HepG2 (cell line): Measurements from ENCODE around the gene SLC7A6OS. TPM values are rescaled to one million over a fixed set of nuclear protein-coding genes. Genes with fewer than 3 reads are reported as not detected.

Source experiments
- ATAC-seq: fragments of 200-7000 bp; cut with Tn5 transposase; 3 replicates; pipeline ENCODE4 v1.9.1; 2020; ENCODE audit warnings: mild to moderate bottlenecking, moderate library complexity
- BruUV-seq: library from RNA; stranded (reverse); fragments of 400-500 nt; replicated peaks from 2 replicates; lab custom pipeline; 2021; lab: Mats Ljungman, UMichigan
- CTCF ChIA-PET: fragments of 300-600 bp; formaldehyde crosslinking; extraction: SDS; loops from one replicate; lab custom pipeline; 2021; ENCODE audit warnings: low total read pairs, inconsistent platforms, low intra/inter-chr PET ratio; lab: Yijun Ruan, JAX
- POLR2A ChIA-PET: fragments of 350-600 bp; sonication (Branson Sonifier 250); formaldehyde crosslinking; loops from one replicate; lab custom pipeline; 2020; ENCODE audit warnings: antibody characterized with exemption, inconsistent platforms; lab: Yijun Ruan, JAX
- DNase-seq: peaks from one replicate; pipeline ENCODE4 v3.0.0-alpha.2; 2015; ENCODE audit warnings: low spot score
- FAIRE-seq: peaks from 3 replicates; lab custom pipeline; 2011; peaks lifted over from hg19 to GRCh38; lab: Jason Lieb, UNC
- H2AFZ ChIP-seq: one replicate; pipeline ENCODE4 v1.6.1; 2011; ENCODE audit warnings: low read length, inconsistent platforms
- H3K27ac ChIP-seq: fragments of 300-600 bp; 3 replicates; pipeline ENCODE4 v1.8.0; 2011; ENCODE audit warnings: mixed run types, mild to moderate bottlenecking, mixed read lengths, low read length, inconsistent platforms; ENCODE audit not compliant: insufficient read depth; ENCODE audit errors: extremely low read length
- H3K27me3 ChIP-seq, 2 experiments: fragments of 200-600 bp in 1 of 2; 2 replicates in 1 of 2; 3 replicates in 1 of 2; pipeline versions ENCODE4 v1.6.0 to v1.8.0; 2011; ENCODE audit warnings: low read length in 2 of 2, mild to moderate bottlenecking in 2 of 2, moderate library complexity in 2 of 2, inconsistent platforms in 1 of 2; ENCODE audit not compliant: insufficient read depth in 2 of 2, control insufficient read depth in 1 of 2
- H3K36me3 ChIP-seq, 2 experiments: fragments of 200-600 bp in 1 of 2; replicated peaks in 1 of 2; 2 replicates in 1 of 2; 3 replicates in 1 of 2; pipeline versions ENCODE4 v1.5.1 to v1.8.0; 2011; ENCODE audit warnings: low read length in 2 of 2, inconsistent platforms in 1 of 2; ENCODE audit not compliant: insufficient read depth in 2 of 2, control insufficient read depth in 1 of 2
- H3K4me1 ChIP-seq: 2 replicates; pipeline ENCODE4 v1.5.1; 2012; ENCODE audit warnings: low read length, inconsistent platforms; ENCODE audit not compliant: insufficient read depth
- H3K4me2 ChIP-seq: 2 replicates; pipeline ENCODE4 v1.6.0; 2011; ENCODE audit warnings: low read depth, low read length, inconsistent platforms
- H3K4me3 ChIP-seq, 3 experiments: fragments of 200-600 bp in 1 of 3; sonication (generic), shearing (Covaris generic) in 1 of 3; replicated peaks in 1 of 3; 2 replicates each; pipeline ENCODE4 v1.5.1; 2011 to 2016; ENCODE audit warnings: low read length in 3 of 3, inconsistent platforms in 2 of 3, low read depth in 2 of 3, mild to moderate bottlenecking in 2 of 3, control low read depth in 1 of 3, mixed read lengths in 1 of 3; ENCODE audit not compliant: insufficient read depth in 1 of 3
- H3K79me2 ChIP-seq: one replicate; pipeline ENCODE4 v1.6.1; 2011; ENCODE audit warnings: low read length, inconsistent platforms; ENCODE audit not compliant: insufficient read depth
- H3K9ac ChIP-seq: 2 replicates; pipeline ENCODE4 v1.6.0; 2011; ENCODE audit warnings: mild to moderate bottlenecking, low read depth, low read length, inconsistent platforms; ENCODE audit not compliant: insufficient read depth
- H3K9me3 ChIP-seq: 2 replicates; pipeline ENCODE4 v1.5.1; 2012; ENCODE audit warnings: mild to moderate bottlenecking, low read length
- H4K20me1 ChIP-seq: 2 replicates; pipeline ENCODE4 v1.6.0; 2011; ENCODE audit warnings: inconsistent platforms, mild to moderate bottlenecking, low read length, moderate library complexity; ENCODE audit not compliant: insufficient read depth
- RBM22 ChIP-seq: fragments of 200-400 bp; formaldehyde crosslinking; optimal IDR thresholded peaks from 2 replicates; pipeline ENCODE3; 2017; ENCODE audit warnings: mild to moderate bottlenecking, low read length, moderate library complexity
- RNF219 ChIP-seq: sonication (generic); formaldehyde crosslinking; IDR thresholded peaks from 2 replicates; pipeline ENCODE4 v1.5.0; 2020; ENCODE audit warnings: mild to moderate bottlenecking, missing genetic modification reagents
- ZFP90 ChIP-seq: sonication (generic); formaldehyde crosslinking; IDR thresholded peaks from 2 replicates; pipeline ENCODE4 v1.8.0; 2022; ENCODE audit warnings: missing genetic modification reagents, mild to moderate bottlenecking, inconsistent platforms, borderline replicate concordance
- ZNF737 ChIP-seq: sonication (generic); formaldehyde crosslinking; IDR thresholded peaks from 2 replicates; pipeline ENCODE4 v1.5.0; 2020; ENCODE audit warnings: missing genetic modification reagents, mild to moderate bottlenecking, borderline replicate concordance
- WGBS: methylation state at CpG from one replicate; pipeline ENCODE4 v1.1.6; 2017; ENCODE audit warnings: low lambda C conversion rate; 5-methylcytosine and 5-hydroxymethylcytosine counted together
- in situ Hi-C: cut with HindIII; loops from 2 replicates; pipeline ENCODE4 v1.10.0; 2017; ENCODE audit warnings: low pct_unique_long_range_greater_than_20kb; ENCODE audit not compliant: extremely low pct_ligation_motif_present
- intact Hi-C: fragments of 100-400 bp; cut with micrococcal nuclease; formaldehyde crosslinking; loops from one replicate; pipeline ENCODE4 v1.10.0; 2022; ENCODE audit not compliant: unreplicated experiment
- polyA plus RNA-seq, 8 experiments: library from polyadenylated mRNA; depleted of rRNA in 3 of 8; stranded (reverse) in 7 of 8; unstranded in 1 of 8; fragments of >200 nt; fragmentation: Illumina TruSeq in 4 of 8; extraction: Trizol in 4 of 8; gene quantifications; 2 replicates each; pipeline versions ENCODE4 v1.2.1 to v1.2.3, GENCODE V29; 2011 to 2016; ENCODE audit warnings: low read depth in 4 of 8, missing spikeins in 1 of 8, mixed read lengths in 1 of 8; ENCODE audit not compliant: insufficient read depth in 1 of 8
- total RNA-seq, 5 experiments: library from RNA; depleted of rRNA; stranded (reverse); fragments of >200 nt; fragmentation: Illumina TruSeq; extraction: Trizol; gene quantifications; 2 replicates each; pipeline ENCODE4 v1.2.3, GENCODE V29; 2016; ENCODE audit warnings: low read depth in 1 of 5

Gene SLC7A6OS
- total and polyA plus RNA-seq, 2 of the 13 experiments (the other 11 are each of a cell fraction or from before 2014, with no cell fraction given) = 11.2 to 21.5 TPM

- TF ChIP-seq RNF219 (CRISPR knock-in tag) (no peak), ZFP90 (CRISPR knock-in tag) (no peak)
Measured at GRCh38 chr16:68347605-68348004, 36.9 kb upstream of the SLC7A6OS start (continued).

DNA sequence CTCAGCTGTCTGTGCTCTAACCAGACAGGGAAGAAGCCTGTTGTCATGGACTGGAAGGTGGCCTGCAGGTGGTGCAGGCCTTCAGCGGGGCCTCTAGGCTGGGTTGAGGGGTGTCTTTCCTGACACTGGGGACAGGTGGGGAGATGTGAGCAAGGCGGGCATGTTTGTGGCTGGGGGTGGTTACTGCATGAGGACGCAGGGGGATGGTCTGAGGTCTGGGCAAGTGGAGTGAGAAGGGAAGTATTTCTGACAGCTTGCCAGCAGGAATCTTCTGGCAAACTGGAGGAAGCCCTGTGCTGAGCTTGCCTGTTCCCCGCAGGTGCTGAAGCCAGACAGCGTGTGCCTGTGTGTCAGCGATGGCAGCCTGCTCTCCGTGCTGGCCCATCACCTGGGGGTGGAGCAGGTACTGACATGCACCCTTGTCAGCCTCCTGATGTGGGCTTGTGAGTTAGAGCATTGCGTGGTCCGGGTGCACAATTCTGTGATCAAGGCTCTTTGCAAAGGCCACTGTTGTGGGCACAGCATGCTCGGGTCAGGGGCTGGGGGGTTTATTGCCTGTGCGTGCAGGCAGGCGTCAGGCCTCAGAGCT, 36.2 kb upstream of the SLC7A6OS start:
- no peaks in the 10 kb centered on the region for H3K9me3 ChIP-seq
- H3K4me3 ChIP-seq = no peak overlapping the region
- H3K79me2 ChIP-seq = no peaks in the 10 kb centered on the region
- CTCF ChIA-PET = no interaction called here
- H3K27me3 ChIP-seq = no peaks in the 10 kb centered on the region
- intact Hi-C loops (no loop called here), in situ Hi-C loops (no loop called here)
- no peaks in the 10 kb centered on the region for H4K20me1 ChIP-seq
- no peaks in the 10 kb centered on the region for H3K4me1 ChIP-seq
- H3K27ac ChIP-seq = no peak overlapping the region
- POLR2A ChIA-PET = no interaction called here
- H2AFZ ChIP-seq = no peak overlapping the region
- H3K4me2 ChIP-seq = no peak overlapping the region
- no peak overlapping the region for H3K9ac ChIP-seq
- 91% methylated on average over 6 of the region's 12 CpGs for WGBS
- DNase-seq = no peak
- no peak for FAIRE-seq
- BruUV-seq = no TSS peak
- ATAC-seq = no peak
- TF ChIP-seq ZNF737 (CRISPR knock-in tag) (no peak), RBM22 (peak; percentile 18)
- peaks cover 49 to 96% of the 10 kb centered on the region in 2 experiments for H3K36me3 ChIP-seq
